Calu3 (cell line): Measurements from ENCODE around the gene SCG3. TPM values are rescaled to one million over a fixed set of nuclear protein-coding genes. Genes with fewer than 3 reads are reported as not detected.

Experiments used
- BruUV-seq: library from RNA; stranded (reverse); fragments of 400-500 nt; replicated peaks from 2 replicates; lab custom pipeline; 2021; lab: Mats Ljungman, UMichigan
- CTCF ChIA-PET: fragments of 300-600 bp; sonication (Branson Sonifier 250); formaldehyde crosslinking; loops from one replicate; lab custom pipeline; 2022; ENCODE audit warnings: antibody characterized with exemption; lab: Charles Lee
- DNase-seq: peaks from one replicate; pipeline ENCODE4 v3.0.0; 2022
- H3K27ac Mint-ChIP-seq: one replicate; pipeline ENCODE4 v1.8.0; 2022; ENCODE audit warnings: mixed read lengths; ENCODE audit not compliant: unreplicated experiment
- H3K27me3 Mint-ChIP-seq: one replicate; pipeline ENCODE4 v1.8.0; 2022; ENCODE audit warnings: mixed read lengths; ENCODE audit not compliant: unreplicated experiment
- H3K36me3 Mint-ChIP-seq: one replicate; pipeline ENCODE4 v1.8.0; 2022; ENCODE audit warnings: mild to moderate bottlenecking, moderate library complexity, mixed read lengths; ENCODE audit not compliant: insufficient read depth, unreplicated experiment
- H3K4me1 Mint-ChIP-seq: one replicate; pipeline ENCODE4 v1.8.0; 2022; ENCODE audit warnings: mild to moderate bottlenecking, low read depth, mixed read lengths; ENCODE audit not compliant: unreplicated experiment
- H3K4me3 Mint-ChIP-seq: one replicate; pipeline ENCODE4 v1.8.0; 2022; ENCODE audit warnings: mild to moderate bottlenecking, low read depth, moderate library complexity, mixed read lengths; ENCODE audit not compliant: unreplicated experiment
- H3K9me3 Mint-ChIP-seq: one replicate; pipeline ENCODE4 v1.8.0; 2022; ENCODE audit warnings: low read depth, mixed read lengths; ENCODE audit not compliant: unreplicated experiment
- CTCF ChIP-seq: fragments of 200-600 bp; IDR thresholded peaks from one replicate; pipeline ENCODE4 v1.8.0; 2022; ENCODE audit warnings: antibody characterized with exemption; ENCODE audit not compliant: unreplicated experiment
- intact Hi-C: fragments of 100-400 bp; cut with micrococcal nuclease; formaldehyde crosslinking; loops from one replicate; pipeline ENCODE4 v1.10.0; 2022; ENCODE audit not compliant: unreplicated experiment
- total RNA-seq: library from RNA; stranded (reverse); gene quantifications from 2 replicates; pipeline ENCODE4 v1.2.3, GENCODE V29; 2022

SCG3 gene
- total RNA-seq, 1 experiment from 2014 or later, result not detected

- intact Hi-C loops, result no loop called here
- Mint-ChIP-seq H3K9me3 (no peaks in the 10 kb centered on the region), H3K4me1 (no peaks in the 10 kb centered on the region), H3K4me3 (no peak overlapping the region), H3K27me3 (peaks cover 11% of the 10 kb centered on the region), H3K36me3 (no peaks in the 10 kb centered on the region), H3K27ac (no peak overlapping the region)
- CTCF ChIA-PET, result interaction anchor here (1.1 kb wide), 1 partner anchor 8 kb away, joined by 3 read pairs; no protein-coding TSS in a partner anchor
- no peak for TF ChIP-seq CTCF
- no TSS peak for BruUV-seq
- no peak for DNase-seq
These were observed 22.6 kb upstream of the SCG3 start for GRCh38 chr15:51658664-51659063.

GRCh38 chr15:51661072-51661471 lies 20.2 kb upstream of the SCG3 start:
- TF ChIP-seq CTCF, result no peak
- peaks cover 11% of the 10 kb centered on the region for H3K27me3 Mint-ChIP-seq
- no TSS peak for BruUV-seq
- H3K4me1 Mint-ChIP-seq, result no peaks in the 10 kb centered on the region
- no peaks in the 10 kb centered on the region for H3K36me3 Mint-ChIP-seq
- DNase-seq, result no peak
- CTCF ChIA-PET, result no interaction called here
- H3K4me3 Mint-ChIP-seq, result no peak overlapping the region
- no peaks in the 10 kb centered on the region for H3K9me3 Mint-ChIP-seq
- intact Hi-C loops, result no loop called here
- H3K27ac Mint-ChIP-seq, result no peak overlapping the region

- CTCF ChIA-PET, result no interaction called here
- no peak for TF ChIP-seq CTCF
- intact Hi-C loops, result no loop called here
- no peaks in the 10 kb centered on the region for H3K36me3 Mint-ChIP-seq
- H3K4me3 Mint-ChIP-seq, result no peak overlapping the region
- no TSS peak for BruUV-seq
- H3K4me1 Mint-ChIP-seq, result no peaks in the 10 kb centered on the region
- H3K27ac Mint-ChIP-seq, result no peak overlapping the region
- H3K9me3 Mint-ChIP-seq, result no peaks in the 10 kb centered on the region
- peaks cover 61% of the 10 kb centered on the region for H3K27me3 Mint-ChIP-seq
- DNase-seq, result no peak
These were observed 13.8 kb upstream of the SCG3 start for GRCh38 chr15:51667478-51667877.

GRCh38 chr15:51668446-51668845 lies 12.9 kb upstream of the SCG3 start:
- no peak overlapping the region for H3K4me3 Mint-ChIP-seq
- peaks cover 61% of the 10 kb centered on the region for H3K27me3 Mint-ChIP-seq
- no TSS peak for BruUV-seq
- no peaks in the 10 kb centered on the region for H3K9me3 Mint-ChIP-seq
- intact Hi-C loops, result no loop called here
- no peak for TF ChIP-seq CTCF
- no peak for DNase-seq
- H3K4me1 Mint-ChIP-seq, result no peaks in the 10 kb centered on the region
- H3K36me3 Mint-ChIP-seq, result no peaks in the 10 kb centered on the region
- CTCF ChIA-PET, result no interaction called here
- no peak overlapping the region for H3K27ac Mint-ChIP-seq

- BruUV-seq, result no TSS peak
- no peak for TF ChIP-seq CTCF
- Mint-ChIP-seq H3K27me3 (peaks cover 70% of the 10 kb centered on the region), H3K9me3 (no peaks in the 10 kb centered on the region), H3K4me1 (no peaks in the 10 kb centered on the region), H3K4me3 (no peak overlapping the region), H3K27ac (no peak overlapping the region), H3K36me3 (no peaks in the 10 kb centered on the region)
- CTCF ChIA-PET, result no interaction called here
- intact Hi-C loops, result no loop called here
- no peak for DNase-seq
These were observed 11.9 kb upstream of the SCG3 start for GRCh38 chr15:51669381-51669780.
